ENCODE results near the gene DSCAML1.
A peak's percentile ranks its signal among the peaks of the same experiment; 100 is the strongest.

Gene DSCAML1, protein sequence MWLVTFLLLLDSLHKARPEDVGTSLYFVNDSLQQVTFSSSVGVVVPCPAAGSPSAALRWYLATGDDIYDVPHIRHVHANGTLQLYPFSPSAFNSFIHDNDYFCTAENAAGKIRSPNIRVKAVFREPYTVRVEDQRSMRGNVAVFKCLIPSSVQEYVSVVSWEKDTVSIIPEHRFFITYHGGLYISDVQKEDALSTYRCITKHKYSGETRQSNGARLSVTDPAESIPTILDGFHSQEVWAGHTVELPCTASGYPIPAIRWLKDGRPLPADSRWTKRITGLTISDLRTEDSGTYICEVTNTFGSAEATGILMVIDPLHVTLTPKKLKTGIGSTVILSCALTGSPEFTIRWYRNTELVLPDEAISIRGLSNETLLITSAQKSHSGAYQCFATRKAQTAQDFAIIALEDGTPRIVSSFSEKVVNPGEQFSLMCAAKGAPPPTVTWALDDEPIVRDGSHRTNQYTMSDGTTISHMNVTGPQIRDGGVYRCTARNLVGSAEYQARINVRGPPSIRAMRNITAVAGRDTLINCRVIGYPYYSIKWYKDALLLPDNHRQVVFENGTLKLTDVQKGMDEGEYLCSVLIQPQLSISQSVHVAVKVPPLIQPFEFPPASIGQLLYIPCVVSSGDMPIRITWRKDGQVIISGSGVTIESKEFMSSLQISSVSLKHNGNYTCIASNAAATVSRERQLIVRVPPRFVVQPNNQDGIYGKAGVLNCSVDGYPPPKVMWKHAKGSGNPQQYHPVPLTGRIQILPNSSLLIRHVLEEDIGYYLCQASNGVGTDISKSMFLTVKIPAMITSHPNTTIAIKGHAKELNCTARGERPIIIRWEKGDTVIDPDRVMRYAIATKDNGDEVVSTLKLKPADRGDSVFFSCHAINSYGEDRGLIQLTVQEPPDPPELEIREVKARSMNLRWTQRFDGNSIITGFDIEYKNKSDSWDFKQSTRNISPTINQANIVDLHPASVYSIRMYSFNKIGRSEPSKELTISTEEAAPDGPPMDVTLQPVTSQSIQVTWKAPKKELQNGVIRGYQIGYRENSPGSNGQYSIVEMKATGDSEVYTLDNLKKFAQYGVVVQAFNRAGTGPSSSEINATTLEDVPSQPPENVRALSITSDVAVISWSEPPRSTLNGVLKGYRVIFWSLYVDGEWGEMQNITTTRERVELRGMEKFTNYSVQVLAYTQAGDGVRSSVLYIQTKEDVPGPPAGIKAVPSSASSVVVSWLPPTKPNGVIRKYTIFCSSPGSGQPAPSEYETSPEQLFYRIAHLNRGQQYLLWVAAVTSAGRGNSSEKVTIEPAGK (N-terminal part only)

DNA sequence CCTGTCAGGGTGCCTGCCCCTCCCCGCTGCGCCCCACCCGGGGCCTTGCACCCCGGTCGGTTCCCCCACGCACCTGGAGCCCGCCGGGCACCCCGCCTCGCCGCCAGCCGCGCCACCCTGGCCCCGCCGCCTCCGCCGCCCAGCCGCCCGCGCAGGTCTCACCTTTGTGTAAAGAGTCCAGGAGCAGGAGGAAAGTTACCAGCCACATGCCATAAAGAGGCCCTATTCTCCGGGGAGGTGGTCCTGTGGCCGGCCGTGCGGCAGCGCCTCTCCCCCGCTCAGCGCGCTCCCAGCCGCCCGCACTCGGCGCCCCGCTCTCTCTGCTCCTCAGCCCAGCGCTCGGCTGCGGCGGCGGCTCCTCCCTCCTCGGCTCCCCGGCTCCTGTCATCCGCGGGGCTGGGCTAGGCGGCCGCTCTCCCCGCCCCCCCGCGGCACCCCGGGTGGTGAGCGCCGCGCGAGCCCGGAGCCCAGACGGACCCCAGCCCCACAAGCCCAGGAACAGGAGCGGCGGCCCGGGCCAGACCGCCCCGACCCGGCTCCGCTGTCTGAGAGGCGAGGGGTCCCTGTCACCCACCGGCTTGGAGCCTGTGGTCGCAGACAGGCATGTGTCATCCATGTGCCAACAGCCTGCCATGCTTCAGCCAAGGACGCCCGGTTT, at the start of gene DSCAML1:
TSS of gene DSCAML1 (minus strand) at position 345 of the 658 bp plus-strand sequence. CDS start at position 208, 137 bp downstream.
- no peak for DNase-seq

DNA sequence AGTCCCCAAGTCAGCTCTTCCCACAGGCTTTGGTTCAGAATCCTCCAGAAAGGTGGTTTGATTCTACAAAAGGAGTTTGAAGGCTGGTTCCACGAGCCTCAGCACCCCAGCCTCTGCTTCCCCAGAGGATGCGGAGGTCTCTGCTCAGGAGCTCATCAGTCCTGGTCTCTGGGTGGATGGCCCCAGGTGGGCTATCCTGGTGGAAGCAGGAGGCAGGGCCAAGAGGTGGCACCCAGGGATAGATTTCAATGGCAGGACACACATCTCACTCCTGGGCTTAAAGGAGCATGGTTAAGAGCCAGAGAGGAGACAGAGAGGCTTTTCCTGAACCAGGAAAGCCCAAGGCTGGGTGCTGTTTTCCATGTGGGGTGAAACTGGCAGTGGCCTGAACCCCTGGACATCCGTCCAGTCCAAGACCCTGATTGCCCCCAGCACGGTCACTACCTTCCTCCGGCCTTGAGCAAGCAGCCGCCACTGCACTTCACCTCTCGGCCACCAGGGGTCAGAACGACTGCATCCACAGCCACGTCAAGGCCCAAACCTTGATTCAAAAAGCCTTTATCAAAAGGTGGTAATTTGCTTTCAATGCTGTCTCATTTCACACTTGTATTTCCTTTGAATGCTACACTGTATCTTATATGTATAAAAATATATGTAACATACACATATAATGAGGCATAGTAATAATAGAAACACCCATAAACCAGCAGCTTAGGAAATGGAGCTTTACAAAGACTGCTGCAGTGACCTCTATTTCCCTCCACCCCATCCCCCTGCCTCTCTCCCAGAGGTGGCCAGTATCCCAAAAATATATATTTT, 46.9 kb upstream of the DSCAML1 start:
- DNase-seq, result peak; percentile 74

DNA sequence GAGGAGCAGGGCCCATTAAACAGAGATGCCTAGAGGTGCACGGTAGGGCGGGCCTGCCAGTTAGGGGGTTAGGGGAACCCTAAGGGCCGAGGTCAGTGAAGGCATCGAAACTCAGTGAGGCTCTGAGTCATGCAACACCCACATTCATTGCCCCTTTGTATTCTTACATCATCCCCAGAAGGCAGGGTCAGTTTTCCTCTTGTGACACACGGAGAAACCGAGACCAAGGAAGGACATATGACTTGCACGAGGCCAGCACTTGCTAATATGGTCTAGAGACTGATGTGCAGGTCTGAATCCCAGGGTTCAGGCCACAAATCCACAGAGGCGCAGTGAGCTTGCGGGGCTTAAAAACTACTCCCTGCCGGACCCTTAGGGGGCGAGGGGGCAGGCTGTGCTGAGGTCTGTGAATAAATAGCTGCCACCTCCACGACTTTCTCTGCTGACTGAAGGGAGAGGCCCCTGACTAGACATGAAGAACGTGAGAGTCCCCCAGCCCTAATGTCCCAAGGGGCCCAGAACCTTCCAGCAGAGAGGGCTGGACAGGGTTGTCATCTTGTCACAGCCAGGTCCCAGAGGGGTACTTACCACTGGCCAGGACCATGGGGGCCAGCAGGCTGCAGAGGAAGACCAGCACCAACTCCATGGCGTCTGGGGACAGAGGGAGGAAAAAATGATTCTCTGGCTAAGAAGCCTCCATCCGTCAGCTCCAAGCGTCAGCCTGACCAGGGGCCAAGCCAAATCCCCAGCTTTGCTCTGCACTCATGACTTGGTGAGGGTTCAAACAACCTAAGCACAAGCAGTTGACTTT, 45.3 kb upstream of the DSCAML1 start:
- DNase-seq, result no peak

DNA sequence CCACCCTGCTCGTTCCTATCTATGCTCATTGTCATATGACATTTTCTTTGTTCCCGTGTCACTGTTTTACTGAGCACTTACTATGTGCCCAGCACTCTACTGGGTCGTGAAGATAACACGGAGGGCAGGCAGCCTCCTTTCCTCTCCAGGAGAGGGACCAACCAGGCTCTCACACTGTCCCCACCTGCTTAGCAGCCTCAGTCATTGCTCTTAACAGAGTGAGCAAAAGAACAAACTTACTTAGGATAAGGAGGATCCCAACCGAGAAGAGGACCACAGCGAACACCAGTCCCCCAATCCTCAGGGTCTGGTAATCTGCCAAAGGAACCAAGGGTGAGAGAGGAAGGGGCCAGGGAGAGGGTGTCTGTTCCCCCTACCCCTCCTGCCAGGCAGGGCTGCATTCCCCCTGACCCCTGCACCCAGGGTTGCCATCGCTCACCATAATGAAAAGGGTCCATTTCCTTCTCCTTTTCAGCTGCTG, 44.6 kb upstream of the DSCAML1 start:
- no peak for DNase-seq

DNA sequence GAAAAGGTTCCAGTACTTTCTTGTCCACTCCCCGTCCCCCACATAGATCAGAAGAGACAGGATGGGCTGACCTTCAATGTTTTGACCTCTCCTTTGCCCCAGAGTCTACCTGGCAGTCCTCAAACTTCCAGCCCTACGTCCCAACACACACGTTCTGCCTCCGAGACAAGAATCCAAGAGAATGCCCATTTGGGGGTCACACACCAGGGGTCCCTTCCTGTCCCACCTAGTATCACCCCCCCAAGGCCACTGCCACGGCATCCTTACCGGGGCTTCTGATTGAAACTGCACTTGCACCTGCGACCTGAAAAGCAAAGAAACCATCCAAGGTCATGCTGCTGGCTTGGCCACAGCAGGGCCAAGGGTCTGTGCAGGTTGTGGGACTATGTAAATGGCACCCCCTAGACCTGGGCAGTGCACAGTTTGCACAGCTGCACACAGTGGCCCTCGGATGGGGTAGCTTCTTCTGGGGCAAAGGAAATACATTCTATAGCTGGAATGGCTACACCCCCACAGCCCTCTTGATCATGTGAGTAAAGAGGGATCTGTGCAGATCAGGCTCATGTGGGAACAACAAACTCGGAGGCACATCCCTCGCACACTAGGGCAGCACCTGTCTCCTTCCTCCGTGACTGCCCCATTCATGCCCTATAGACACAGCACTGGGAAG, 44.0 kb upstream of the DSCAML1 start:
- DNase-seq, result no peak

DNA sequence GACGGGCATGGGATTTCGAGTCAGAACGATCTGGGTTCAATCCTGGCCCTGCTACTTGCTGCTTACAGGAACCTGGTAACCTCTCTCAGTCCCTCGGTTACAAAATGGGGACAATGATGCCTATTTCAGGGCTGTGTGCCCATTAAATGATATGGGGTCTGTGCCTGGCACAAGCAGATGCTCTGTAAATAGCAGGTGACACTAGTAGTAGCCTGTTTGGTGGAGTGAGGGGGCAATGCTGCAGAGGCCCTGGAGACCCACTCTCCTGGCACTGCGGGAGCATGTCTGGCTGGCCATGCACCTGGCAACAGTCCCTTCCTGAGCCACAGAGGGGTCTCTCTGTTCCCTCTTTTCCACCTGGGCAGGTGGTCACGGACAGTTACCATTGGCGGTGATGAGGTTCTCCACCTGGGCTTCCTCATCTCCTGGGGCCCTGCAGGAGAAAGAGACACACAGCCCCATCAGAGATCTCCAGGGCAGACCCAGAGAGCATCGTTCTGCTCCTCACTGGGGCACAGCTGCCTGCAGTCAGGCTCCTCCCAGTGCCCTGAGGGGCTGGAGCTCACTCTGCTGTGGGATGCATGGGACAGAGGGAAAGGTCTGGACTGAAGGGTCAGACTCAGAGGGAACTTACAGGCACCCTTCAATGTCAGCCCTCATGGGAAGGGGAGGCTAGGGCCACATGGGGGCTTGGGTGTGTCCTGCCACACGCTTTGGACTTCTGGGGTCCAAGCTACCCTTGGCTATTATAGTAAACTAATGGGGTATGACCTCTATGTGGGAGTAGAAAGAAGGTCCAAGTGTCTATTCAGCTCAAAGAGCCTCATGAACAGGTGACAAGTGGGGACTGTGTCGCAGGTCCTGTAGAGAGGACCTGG, 43.2 kb upstream of the DSCAML1 start:
- DNase-seq, result no peak

DNA sequence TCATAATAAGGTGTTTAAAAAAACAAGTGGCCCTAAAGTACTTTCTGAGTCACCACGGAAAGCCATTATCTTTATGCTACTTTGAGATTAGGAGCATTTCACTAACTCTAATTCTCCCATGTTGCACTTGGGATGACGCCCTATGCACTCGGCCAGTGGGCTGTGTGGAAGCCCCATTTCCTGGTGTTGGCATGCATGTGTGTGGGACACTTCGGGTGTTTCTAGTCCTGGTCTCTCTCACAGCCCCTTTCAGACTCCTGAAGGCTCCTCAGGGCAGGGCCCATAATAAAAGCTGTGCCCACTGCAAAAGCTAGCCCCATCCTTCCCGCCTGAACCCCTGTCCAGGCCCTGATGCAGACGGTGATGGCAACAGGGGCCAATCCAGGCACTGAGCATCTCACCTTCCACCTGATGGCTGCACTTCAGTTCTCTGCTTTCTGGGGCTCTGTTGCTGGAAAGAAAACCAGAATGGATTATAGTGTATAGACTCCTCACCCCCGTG, 42.4 kb upstream of the DSCAML1 start:
- no peak for DNase-seq

DNA sequence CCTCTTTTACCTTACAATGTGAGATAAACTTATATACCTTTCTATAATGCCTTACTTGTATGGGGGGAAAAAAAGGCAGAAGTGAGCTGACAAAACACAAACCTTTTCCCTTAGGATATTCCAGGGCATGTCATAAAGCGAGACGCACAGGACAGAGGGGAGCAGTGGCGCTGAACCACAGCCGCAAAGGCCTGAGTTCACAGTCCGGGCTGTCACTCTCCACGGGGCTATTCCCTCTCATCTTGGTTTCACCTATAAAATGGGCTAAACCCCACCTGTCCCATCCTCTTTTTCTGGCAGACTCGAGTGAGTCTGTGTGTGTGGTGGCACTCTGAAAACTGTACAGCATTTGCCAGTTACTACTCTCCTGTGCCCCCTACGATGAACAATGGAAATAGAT, 41.9 kb upstream of the DSCAML1 start:
- no peak for DNase-seq

DNA sequence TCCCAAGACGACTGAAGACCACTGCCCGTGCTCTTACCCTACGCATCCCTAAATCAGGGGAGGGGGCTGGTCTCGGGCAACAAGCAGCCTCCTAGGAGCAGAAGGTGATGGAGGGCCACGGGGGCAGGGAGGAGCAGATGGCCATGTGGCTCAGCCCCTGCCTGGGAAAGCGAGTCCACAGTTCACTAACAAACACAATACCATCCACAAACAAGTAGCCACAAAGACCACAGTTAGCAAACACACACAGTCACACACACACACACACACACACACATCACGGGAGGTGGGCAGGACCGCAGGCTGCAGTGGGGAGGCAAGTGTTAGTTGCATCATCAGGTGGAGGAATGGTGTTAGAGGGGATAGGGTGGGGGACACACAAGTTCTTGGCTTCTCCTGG, 40.8 kb upstream of the DSCAML1 start:
- no peak for DNase-seq

DNA sequence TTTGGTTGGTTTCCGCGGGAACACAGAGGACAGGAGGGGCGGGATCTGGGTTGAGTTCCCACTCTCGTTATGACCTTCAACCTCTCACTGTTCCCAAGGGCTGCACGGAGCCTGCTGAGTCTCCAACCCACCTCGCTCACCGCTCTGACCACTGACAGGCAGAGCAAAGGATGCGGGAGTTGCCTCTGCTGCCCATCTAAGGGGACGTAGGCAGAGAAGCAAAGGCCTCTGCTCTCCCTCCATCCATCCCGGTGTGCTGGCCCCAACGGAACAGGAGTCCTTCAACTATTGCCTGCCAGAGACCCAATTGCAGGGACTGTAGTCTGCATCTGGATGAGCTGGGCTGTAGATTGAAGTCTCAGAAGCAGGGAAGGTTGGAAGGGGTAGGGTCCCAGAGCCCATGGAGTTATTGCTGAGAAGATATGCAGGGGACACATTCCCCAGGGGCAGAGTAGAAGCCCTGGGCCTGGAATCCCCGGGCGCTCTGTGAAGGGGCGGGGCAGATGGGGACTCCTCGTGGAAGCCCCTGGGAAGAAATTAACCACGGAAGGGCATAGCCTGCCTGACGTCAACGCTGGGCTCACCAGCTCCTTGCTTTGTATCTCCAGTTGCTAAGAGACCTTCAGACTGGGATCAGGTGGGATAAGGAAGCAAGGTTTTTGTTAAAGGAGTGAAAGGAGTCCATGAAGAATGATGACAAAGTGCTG, 40.2 kb upstream of the DSCAML1 start:
- DNase-seq, result no peak

DNA sequence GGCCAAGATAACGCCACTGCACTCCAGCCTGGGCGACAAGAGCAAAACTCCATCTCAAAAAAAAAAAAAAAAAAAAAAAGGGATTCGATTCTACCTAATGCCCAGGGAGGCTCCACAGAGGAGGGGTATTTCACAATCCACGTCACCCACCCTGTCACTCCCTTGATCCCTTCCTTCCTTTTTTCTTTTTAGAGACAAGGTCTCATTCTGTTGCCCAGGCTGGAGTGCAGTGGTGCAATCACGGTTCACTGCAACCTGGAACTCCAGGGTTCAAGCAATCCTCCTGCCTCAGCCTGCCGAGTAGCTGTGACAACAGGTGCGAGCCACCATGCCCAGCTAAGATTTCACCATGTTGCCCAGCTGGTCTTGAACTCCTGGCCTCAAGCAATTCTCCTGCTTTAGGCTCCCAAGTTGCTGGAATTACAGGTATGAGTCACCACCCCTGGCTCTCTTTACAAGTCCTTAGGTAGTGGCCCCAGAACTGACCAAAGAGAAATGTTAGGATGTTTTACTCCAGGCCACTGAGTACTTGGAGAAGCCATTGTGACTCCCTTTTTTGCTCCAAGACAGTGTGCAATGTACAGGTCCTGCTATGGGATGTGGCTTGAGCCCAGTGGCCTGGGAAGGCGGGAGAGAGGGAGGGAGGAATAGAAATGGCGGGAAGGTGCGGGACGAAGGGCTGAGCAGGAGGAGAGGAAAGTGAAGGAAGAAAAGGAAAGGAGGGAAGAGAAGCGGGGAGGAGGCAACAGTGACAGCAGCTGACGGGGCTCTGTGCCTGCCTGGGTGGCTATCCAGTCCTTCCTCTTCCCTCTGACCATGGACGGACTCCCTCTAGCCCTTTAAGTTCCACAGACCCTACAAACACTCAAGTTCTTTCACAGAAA, 39.3 kb upstream of the DSCAML1 start:
- DNase-seq, result no peak

DNA sequence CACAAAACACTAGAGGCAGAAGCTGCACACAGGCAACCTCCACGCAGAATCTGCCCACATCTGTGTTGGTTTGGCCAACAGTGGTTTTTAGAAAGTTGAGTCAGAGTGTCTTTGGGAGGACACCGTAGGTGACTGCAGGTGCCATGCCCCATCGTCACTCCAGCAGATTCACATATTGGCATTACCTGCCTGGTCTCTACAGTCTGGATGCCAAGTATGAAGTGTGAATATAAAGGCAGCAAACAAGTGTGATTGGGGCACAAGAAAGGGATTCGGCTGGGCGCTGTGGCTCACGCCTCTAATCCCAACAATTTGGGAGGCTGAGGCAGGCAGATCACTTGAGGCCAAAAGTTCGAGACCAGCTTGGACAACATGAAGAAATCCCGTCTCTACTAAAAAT, 38.6 kb upstream of the DSCAML1 start:
- DNase-seq, result no peak

DNA sequence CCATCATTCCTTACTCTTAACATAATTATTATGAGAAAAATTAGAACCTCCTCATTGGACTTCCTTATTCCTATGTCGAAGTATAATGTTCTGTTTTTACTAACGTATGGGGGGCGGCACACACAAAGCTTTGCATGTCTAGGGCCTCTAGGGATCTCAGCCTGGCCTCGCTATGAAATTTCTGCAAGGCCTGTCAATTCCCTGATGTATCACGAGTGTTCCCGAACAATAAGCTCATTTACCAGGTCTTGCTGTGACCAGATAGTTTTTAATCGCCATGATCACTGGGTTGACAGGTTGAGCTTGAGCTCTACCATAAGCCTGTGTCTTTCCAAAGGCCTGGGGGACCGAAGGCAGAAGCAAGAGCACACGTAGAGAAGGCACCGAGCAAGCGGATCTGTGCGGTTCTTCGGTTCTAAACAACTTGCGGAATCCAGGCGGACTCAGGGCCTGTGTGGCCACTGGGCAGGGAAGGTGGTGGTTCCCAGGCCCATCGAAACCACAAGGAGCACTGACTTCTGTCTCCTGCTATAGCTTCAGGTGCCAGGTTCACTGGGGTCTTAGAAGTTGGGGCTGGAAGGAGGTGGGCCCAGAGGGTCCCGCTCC, 37.9 kb upstream of the DSCAML1 start:
- no peak for DNase-seq

DNA sequence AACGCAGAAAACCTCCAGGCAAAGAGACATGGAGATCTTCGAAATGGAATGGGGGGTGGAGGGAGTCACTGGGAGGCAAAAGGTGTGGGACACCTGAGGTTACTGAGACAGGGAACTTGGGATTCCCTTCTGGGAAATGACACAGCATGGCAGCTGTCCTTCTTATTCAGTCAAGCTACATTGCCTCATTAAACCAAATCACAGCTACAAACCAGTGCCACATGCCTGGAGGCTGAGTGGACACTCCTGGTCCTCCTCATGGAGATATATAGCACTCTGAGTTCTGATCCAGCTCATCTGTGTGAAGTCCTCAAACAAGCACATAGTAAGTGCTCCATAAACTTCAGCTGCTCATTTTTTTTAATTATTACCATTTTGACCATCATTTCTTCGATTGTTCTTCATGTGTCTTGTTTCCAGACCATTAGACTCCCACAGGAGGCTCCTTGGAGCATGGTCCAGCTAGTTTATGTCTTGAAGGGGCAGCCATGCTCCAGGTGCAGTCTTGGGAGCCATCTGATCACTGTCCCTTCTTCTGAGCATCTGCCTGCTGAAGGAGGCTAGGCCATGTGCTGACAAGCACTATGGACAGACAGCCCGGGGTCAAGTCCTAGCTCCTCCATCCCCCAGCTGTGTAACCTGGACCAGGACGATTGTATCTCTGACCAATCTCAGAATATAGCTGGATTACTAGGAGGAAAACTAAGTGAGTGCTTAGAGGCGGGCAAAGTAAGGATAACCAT, 37.2 kb upstream of the DSCAML1 start:
- DNase-seq, result no peak

DNA sequence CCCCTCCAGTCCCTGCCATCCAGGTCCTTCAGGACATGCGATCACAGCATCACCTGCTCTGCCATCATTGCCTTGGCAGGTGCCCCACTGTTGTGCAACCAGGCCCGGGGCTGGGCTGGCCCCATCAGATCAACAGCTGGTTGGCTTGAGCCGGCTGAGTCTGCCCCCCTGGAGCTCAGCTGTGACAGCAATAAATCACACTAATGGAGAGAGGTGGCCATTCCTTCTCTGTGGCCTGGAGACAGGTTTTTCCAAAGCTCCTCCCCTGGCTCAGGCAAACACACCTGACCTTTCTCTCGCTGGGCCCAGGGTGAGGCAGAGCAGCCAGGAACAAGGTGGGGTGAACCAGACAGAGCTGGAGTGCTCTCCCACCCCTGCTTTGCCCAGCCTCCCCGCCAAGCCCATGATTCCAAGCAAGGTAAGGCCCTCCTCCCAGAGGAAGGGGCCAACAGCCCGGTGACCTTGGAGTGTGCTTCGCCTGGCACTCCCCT, 36.4 kb upstream of the DSCAML1 start:
- DNase-seq, result peak; percentile 98

DNA sequence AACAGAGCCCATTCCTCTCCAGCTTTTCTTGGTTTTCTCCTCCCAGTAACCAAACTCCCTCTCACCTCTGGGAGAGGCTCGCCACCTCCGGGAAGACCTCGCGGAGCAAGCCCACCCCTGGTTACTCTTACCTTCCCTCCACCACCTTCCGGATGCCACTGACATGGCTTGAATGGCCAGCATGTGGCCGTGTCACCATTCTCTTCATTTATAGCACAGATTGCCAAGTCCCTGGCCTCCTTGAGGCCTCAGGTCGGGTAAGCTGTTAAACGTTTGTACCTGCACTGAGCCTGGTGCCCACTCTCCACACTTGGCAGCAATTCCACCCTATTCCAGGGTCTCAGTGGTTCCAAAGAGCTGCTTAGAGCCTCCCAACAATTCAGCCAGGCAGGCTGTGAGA, 35.5 kb upstream of the DSCAML1 start:
- DNase-seq, result no peak
